Glutamatergic neuron (in vitro differentiated cells): ENCODE results near the gene THSD7B. TPM values are rescaled to one million over a fixed set of nuclear protein-coding genes. Genes with fewer than 3 reads are reported as not detected.

Experiments
- DNase-seq: peaks from one replicate; pipeline ENCODE4 v3.0.0; 2022
- H3K27ac Mint-ChIP-seq: one replicate; pipeline ENCODE4 v1.8.0; 2020; ENCODE audit warnings: mild to moderate bottlenecking, mixed read lengths, inconsistent platforms; ENCODE audit not compliant: unreplicated experiment
- H3K27me3 Mint-ChIP-seq: one replicate; pipeline ENCODE4 v1.8.0; 2020; ENCODE audit warnings: mild to moderate bottlenecking, moderate library complexity, mixed read lengths, inconsistent platforms; ENCODE audit not compliant: unreplicated experiment
- H3K36me3 Mint-ChIP-seq: one replicate; pipeline ENCODE4 v1.8.0; 2020; ENCODE audit warnings: mild to moderate bottlenecking, mixed read lengths, inconsistent platforms; ENCODE audit not compliant: unreplicated experiment
- H3K4me1 Mint-ChIP-seq: one replicate; pipeline ENCODE4 v1.8.0; 2020; ENCODE audit warnings: mild to moderate bottlenecking, low read depth, mixed read lengths, inconsistent platforms; ENCODE audit not compliant: unreplicated experiment
- H3K4me3 Mint-ChIP-seq: one replicate; pipeline ENCODE4 v1.8.0; 2020; ENCODE audit warnings: mild to moderate bottlenecking, mixed read lengths, inconsistent platforms; ENCODE audit not compliant: unreplicated experiment
- H3K9me3 Mint-ChIP-seq: one replicate; pipeline ENCODE4 v1.8.0; 2020; ENCODE audit warnings: mild to moderate bottlenecking, moderate library complexity, mixed read lengths, inconsistent platforms; ENCODE audit not compliant: unreplicated experiment
- total RNA-seq: library from RNA; stranded (reverse); fragmentation: NEBNext Ultra II Directional; extraction: Animal tissue kit (Norgen Biotek cat#: 25700); gene quantifications from one replicate; pipeline ENCODE4 v1.2.1, GENCODE V29; 2021; ENCODE audit not compliant: unreplicated experiment
- TF ChIP-seq, protein P1 (sequence below): fragments of 200-600 bp; sonication (generic); IDR thresholded peaks from one replicate; pipeline ENCODE4 v1.5.0; 2021; ENCODE audit not compliant: partially characterized antibody, unreplicated experiment

Gene THSD7B
- total RNA-seq, 1 donor from 2014 or later: 182 TPM

DNA sequence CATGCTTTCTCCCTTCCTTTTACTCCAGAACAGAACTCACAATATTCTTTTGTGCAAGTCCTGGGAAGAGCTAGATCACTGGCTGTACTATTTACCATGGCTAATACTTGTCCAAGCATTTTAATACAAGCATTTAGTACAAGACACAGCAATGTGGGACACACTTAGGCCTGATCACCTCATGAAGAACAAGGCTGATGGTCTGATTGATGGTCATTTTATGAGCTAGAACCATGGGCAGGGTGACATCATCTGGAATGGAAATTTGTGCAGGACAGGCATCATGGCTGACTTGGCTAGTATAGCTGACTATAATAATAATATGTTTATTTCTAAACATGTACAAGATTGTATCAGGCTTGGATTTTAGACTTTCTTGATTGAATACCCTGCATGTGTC, 824.8 kb downstream of the THSD7B start:
- Mint-ChIP-seq H3K27ac (no peak overlapping the region), H3K9me3 (peaks cover 4% of the 10 kb centered on the region), H3K4me3 (no peak overlapping the region), H3K27me3 (peaks cover 6% of the 10 kb centered on the region), H3K36me3 (peaks cover 12% of the 10 kb centered on the region), H3K4me1 (no peaks in the 10 kb centered on the region)
- TF ChIP-seq, protein P1, sequence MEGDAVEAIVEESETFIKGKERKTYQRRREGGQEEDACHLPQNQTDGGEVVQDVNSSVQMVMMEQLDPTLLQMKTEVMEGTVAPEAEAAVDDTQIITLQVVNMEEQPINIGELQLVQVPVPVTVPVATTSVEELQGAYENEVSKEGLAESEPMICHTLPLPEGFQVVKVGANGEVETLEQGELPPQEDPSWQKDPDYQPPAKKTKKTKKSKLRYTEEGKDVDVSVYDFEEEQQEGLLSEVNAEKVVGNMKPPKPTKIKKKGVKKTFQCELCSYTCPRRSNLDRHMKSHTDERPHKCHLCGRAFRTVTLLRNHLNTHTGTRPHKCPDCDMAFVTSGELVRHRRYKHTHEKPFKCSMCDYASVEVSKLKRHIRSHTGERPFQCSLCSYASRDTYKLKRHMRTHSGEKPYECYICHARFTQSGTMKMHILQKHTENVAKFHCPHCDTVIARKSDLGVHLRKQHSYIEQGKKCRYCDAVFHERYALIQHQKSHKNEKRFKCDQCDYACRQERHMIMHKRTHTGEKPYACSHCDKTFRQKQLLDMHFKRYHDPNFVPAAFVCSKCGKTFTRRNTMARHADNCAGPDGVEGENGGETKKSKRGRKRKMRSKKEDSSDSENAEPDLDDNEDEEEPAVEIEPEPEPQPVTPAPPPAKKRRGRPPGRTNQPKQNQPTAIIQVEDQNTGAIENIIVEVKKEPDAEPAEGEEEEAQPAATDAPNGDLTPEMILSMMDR: no peak
- DNase-seq: no peak

DNA sequence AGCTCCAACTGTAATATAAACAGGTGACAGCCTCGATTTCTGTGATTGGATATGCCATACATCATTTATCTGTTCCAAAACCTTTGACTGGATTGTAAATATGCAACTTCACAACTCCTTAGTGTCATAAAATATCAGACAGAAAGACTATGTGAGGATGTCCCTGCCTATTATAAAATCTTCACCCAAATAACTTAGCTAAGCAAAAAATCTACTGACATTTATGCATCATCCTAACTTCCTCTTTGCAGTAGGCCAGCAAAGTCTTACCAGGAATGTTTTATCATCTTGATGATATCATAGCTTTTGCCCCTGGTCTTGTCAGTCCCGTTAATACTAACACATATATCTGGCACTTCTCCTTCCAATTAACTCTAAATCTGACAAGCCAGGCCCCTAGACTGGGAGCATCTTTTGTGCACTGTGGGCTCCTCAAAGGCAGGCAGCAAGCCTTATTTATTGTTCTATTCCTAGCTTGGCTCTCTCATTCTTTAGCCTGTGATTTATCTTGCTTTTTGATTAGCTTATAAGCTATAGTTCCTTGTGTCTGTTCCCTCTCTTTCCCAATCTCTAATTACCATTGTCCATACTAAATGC, 842.5 kb downstream of the THSD7B start:
- no peak overlapping the region for H3K4me3 Mint-ChIP-seq
- H3K36me3 Mint-ChIP-seq: no peaks in the 10 kb centered on the region
- H3K27me3 Mint-ChIP-seq: peaks cover 1% of the 10 kb centered on the region
- no peak overlapping the region for H3K27ac Mint-ChIP-seq
- no peak for DNase-seq
- no peaks in the 10 kb centered on the region for H3K4me1 Mint-ChIP-seq
- TF ChIP-seq, protein P1: no peak
- H3K9me3 Mint-ChIP-seq: no peaks in the 10 kb centered on the region

GRCh38 chr2:137638932-137639331, 873.6 kb downstream of the THSD7B start:
- peaks cover 2% of the 10 kb centered on the region for H3K9me3 Mint-ChIP-seq
- H3K4me1 Mint-ChIP-seq: no peaks in the 10 kb centered on the region
- H3K27me3 Mint-ChIP-seq: peaks cover 2% of the 10 kb centered on the region
- H3K27ac Mint-ChIP-seq: no peak overlapping the region
- TF ChIP-seq, protein P1: no peak
- no peak overlapping the region for H3K4me3 Mint-ChIP-seq
- no peak for DNase-seq
- peaks cover 10% of the 10 kb centered on the region for H3K36me3 Mint-ChIP-seq

- H3K4me1 Mint-ChIP-seq: no peaks in the 10 kb centered on the region
- no peak for DNase-seq
- H3K27ac Mint-ChIP-seq: no peak overlapping the region
- H3K27me3 Mint-ChIP-seq: no peaks in the 10 kb centered on the region
- H3K36me3 Mint-ChIP-seq: peaks cover 5% of the 10 kb centered on the region
- TF ChIP-seq, protein P1: no peak
- H3K9me3 Mint-ChIP-seq: peaks cover 4% of the 10 kb centered on the region
- H3K4me3 Mint-ChIP-seq: no peak overlapping the region
Observed at GRCh38 chr2:137644731-137645130, 879.4 kb downstream of the THSD7B start.

- H3K9me3 Mint-ChIP-seq: no peaks in the 10 kb centered on the region
- TF ChIP-seq, protein P1: no peak
- no peaks in the 10 kb centered on the region for H3K4me1 Mint-ChIP-seq
- no peak overlapping the region for H3K4me3 Mint-ChIP-seq
- H3K27me3 Mint-ChIP-seq: peaks cover 2% of the 10 kb centered on the region
- no peak for DNase-seq
- no peaks in the 10 kb centered on the region for H3K36me3 Mint-ChIP-seq
- no peak overlapping the region for H3K27ac Mint-ChIP-seq
Observed at GRCh38 chr2:137654046-137654445, 888.7 kb downstream of the THSD7B start.
